ENCODE measurements around the gene RBMS2. TPM values are rescaled to one million over a fixed set of nuclear protein-coding genes. Genes with fewer than 3 reads are reported as not detected.

RBMS2 gene
- total and polyA plus RNA-seq, 9 of the 15 experiments (the other 6 are each of a cell fraction or from before 2014, with no cell fraction given) = 0.08 to 10.5 (median 0.31) TPM

DNA sequence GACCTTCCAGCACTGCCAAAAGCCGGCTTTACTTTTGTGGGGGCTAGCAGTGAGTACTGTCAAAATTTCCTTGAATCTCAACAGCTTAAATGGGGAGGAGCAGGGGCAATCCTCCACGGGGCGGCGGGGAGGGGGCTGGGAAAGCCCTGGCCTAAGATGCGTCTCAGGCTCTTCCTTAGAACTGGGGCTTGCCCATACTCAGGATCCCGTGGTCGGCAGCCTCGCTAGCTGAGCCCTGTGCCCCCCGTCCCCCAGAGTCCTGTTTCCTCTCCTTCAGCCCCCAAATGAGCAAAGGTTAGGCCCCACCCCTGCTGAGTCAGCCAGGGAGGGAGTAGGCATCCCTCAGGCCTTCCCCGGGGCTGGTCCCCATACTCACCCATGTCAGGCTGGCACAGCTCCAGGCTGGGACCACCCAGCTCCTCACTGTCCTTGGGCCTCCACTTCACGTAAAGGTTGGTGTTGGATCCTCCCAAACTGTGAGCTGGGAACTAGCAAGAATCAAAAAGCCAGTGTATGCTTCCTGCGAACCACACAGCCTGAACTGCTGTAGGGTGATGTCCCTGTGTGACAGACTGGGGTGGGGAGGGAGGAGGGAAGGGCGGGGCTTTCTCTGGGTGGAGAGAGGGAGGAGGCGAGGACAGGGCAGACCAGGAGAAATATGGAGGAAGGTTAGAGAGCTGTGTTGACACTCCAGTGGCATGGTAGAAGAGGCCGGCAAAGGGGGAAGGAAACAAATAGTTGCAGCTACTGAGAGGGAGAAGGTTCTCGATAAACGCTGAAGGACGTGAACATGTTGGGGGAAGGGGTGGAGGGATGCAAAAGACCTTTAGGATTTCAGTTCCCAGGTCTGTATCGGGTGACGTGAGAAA lies 114.4 kb downstream of the RBMS2 start (continued):
- no peak for TF ChIP-seq MYNN (IDR thresholded peaks at IDR 0.05)
- TF ChIP-seq MYNN (CRISPR knock-in tag; IDR thresholded peaks at IDR 0.05) = no peak
- TF ChIP-seq, protein P1, sequence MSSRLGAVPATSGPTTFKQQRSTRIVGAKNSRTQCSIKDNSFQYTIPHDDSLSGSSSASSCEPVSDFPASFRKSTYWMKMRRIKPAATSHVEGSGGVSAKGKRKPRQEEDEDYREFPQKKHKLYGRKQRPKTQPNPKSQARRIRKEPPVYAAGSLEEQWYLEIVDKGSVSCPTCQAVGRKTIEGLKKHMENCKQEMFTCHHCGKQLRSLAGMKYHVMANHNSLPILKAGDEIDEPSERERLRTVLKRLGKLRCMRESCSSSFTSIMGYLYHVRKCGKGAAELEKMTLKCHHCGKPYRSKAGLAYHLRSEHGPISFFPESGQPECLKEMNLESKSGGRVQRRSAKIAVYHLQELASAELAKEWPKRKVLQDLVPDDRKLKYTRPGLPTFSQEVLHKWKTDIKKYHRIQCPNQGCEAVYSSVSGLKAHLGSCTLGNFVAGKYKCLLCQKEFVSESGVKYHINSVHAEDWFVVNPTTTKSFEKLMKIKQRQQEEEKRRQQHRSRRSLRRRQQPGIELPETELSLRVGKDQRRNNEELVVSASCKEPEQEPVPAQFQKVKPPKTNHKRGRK (tag; IDR thresholded peaks at IDR 0.05) = no peak
- no peak for TF ChIP-seq CBX2 (IDR thresholded peaks at IDR 0.05; ENCODE audit: insufficient read depth, low read length, poor library complexity, severe bottlenecking)
- no peak for TF ChIP-seq HCFC1 (IDR thresholded peaks at IDR 0.05; ENCODE audit: low read depth, low read length)
- no peak for TF ChIP-seq SMAD4 (CRISPR knock-in tag; conservative IDR thresholded peaks at IDR 0.05)
- no peak for TF ChIP-seq HNRNPLL (IDR thresholded peaks at IDR 0.05; ENCODE audit: low read depth, low read length, poor library complexity, severe bottlenecking)
- TF ChIP-seq ZNF695 (CRISPR knock-in tag; IDR thresholded peaks at IDR 0.05) = no peak
- TF ChIP-seq, protein P2, sequence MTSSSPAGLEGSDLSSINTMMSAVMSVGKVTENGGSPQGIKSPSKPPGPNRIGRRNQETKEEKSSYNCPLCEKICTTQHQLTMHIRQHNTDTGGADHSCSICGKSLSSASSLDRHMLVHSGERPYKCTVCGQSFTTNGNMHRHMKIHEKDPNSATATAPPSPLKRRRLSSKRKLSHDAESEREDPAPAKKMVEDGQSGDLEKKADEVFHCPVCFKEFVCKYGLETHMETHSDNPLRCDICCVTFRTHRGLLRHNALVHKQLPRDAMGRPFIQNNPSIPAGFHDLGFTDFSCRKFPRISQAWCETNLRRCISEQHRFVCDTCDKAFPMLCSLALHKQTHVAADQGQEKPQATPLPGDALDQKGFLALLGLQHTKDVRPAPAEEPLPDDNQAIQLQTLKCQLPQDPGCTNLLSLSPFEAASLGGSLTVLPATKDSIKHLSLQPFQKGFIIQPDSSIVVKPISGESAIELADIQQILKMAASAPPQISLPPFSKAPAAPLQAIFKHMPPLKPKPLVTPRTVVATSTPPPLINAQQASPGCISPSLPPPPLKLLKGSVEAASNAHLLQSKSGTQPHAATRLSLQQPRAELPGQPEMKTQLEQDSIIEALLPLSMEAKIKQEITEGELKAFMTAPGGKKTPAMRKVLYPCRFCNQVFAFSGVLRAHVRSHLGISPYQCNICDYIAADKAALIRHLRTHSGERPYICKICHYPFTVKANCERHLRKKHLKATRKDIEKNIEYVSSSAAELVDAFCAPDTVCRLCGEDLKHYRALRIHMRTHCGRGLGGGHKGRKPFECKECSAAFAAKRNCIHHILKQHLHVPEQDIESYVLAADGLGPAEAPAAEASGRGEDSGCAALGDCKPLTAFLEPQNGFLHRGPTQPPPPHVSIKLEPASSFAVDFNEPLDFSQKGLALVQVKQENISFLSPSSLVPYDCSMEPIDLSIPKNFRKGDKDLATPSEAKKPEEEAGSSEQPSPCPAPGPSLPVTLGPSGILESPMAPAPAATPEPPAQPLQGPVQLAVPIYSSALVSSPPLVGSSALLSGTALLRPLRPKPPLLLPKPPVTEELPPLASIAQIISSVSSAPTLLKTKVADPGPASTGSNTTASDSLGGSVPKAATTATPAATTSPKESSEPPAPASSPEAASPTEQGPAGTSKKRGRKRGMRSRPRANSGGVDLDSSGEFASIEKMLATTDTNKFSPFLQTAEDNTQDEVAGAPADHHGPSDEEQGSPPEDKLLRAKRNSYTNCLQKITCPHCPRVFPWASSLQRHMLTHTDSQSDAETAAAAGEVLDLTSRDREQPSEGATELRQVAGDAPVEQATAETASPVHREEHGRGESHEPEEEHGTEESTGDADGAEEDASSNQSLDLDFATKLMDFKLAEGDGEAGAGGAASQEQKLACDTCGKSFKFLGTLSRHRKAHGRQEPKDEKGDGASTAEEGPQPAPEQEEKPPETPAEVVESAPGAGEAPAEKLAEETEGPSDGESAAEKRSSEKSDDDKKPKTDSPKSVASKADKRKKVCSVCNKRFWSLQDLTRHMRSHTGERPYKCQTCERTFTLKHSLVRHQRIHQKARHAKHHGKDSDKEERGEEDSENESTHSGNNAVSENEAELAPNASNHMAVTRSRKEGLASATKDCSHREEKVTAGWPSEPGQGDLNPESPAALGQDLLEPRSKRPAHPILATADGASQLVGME (CRISPR knock-in tag; IDR thresholded peaks at IDR 0.05) = no peak
- TF ChIP-seq TRIM24 (IDR thresholded peaks at IDR 0.05) = no peak
- TF ChIP-seq, protein P3, sequence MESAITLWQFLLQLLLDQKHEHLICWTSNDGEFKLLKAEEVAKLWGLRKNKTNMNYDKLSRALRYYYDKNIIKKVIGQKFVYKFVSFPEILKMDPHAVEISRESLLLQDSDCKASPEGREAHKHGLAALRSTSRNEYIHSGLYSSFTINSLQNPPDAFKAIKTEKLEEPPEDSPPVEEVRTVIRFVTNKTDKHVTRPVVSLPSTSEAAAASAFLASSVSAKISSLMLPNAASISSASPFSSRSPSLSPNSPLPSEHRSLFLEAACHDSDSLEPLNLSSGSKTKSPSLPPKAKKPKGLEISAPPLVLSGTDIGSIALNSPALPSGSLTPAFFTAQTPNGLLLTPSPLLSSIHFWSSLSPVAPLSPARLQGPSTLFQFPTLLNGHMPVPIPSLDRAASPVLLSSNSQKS (CRISPR knock-in tag; IDR thresholded peaks at IDR 0.05) = no peak
- TF ChIP-seq, protein P4, sequence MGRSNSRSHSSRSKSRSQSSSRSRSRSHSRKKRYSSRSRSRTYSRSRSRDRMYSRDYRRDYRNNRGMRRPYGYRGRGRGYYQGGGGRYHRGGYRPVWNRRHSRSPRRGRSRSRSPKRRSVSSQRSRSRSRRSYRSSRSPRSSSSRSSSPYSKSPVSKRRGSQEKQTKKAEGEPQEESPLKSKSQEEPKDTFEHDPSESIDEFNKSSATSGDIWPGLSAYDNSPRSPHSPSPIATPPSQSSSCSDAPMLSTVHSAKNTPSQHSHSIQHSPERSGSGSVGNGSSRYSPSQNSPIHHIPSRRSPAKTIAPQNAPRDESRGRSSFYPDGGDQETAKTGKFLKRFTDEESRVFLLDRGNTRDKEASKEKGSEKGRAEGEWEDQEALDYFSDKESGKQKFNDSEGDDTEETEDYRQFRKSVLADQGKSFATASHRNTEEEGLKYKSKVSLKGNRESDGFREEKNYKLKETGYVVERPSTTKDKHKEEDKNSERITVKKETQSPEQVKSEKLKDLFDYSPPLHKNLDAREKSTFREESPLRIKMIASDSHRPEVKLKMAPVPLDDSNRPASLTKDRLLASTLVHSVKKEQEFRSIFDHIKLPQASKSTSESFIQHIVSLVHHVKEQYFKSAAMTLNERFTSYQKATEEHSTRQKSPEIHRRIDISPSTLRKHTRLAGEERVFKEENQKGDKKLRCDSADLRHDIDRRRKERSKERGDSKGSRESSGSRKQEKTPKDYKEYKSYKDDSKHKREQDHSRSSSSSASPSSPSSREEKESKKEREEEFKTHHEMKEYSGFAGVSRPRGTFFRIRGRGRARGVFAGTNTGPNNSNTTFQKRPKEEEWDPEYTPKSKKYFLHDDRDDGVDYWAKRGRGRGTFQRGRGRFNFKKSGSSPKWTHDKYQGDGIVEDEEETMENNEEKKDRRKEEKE (IDR thresholded peaks at IDR 0.05; ENCODE audit: borderline replicate concordance in 1 of 2, control insufficient read depth in 1 of 2, low read depth in 2 of 2, low read length in 1 of 2) = no peak
- no peak for TF ChIP-seq ZNF408 (CRISPR knock-in tag; IDR thresholded peaks at IDR 0.05; ENCODE audit: low read depth)
- TF ChIP-seq PHB2 (IDR thresholded peaks at IDR 0.05; ENCODE audit: low read depth) = peak; percentile 61; the same call in 1 of the 2 replicates
- TF ChIP-seq LCOR (CRISPR knock-in tag; IDR thresholded peaks at IDR 0.05) = 0 out of 2 replicates have a peak, but pooled peaks have one; percentile 3
- no peak for TF ChIP-seq ZNF778 (CRISPR knock-in tag; IDR thresholded peaks at IDR 0.05)

Data from K562 (cell line).